AG04449 (cell line): ENCODE data around the gene SLC7A6.

Source experiments
- CTCF ChIA-PET: fragments of 350-600 bp; formaldehyde crosslinking; extraction: SDS; loops from one replicate; lab custom pipeline; 2021; ENCODE audit warnings: antibody characterized with exemption; lab: Yijun Ruan, JAX
- POLR2A ChIA-PET: fragments of 400-600, 350-600 bp; formaldehyde crosslinking; extraction: SDS; loops from one replicate; lab custom pipeline; 2020; ENCODE audit warnings: antibody characterized with exemption, inconsistent platforms; lab: Yijun Ruan, JAX
- DNase-seq: peaks from one replicate; pipeline ENCODE4 v3.0.0-alpha.2; 2010; ENCODE audit warnings: low read depth, low spot score
- H3K4me3 ChIP-seq: 2 replicates; pipeline ENCODE4 v1.5.1; 2011; ENCODE audit warnings: low read depth, mild to moderate bottlenecking, control low read depth, low read length
- CTCF ChIP-seq: IDR thresholded peaks from one replicate; pipeline ENCODE4 v1.5.1; 2011; ENCODE audit warnings: mild to moderate bottlenecking, moderate library complexity, low read length, control low read depth, inconsistent platforms; ENCODE audit not compliant: insufficient read depth; ENCODE audit errors: missing control alignments

SLC7A6 gene

GRCh38 chr16:68233085-68233834 is 31.1 kb upstream of the SLC7A6 start:
- CTCF ChIA-PET = interaction anchor here (0.8 kb wide), 1 partner anchor 28 kb away, joined by 3 read pairs; no protein-coding TSS in a partner anchor
- H3K4me3 ChIP-seq = no peak overlapping the region
- POLR2A ChIA-PET = no interaction called here
- no peak for TF ChIP-seq CTCF
- DNase-seq = no peak

- CTCF ChIA-PET = interaction anchor here (0.8 to 1.6 kb wide), 3 partner anchors 27 to 417 kb away, joined by 3 to 6 read pairs (median 3); no protein-coding TSS in a partner anchor
- no peak overlapping the region for H3K4me3 ChIP-seq
- no peak for DNase-seq
- TF ChIP-seq CTCF = no peak
- POLR2A ChIA-PET = no interaction called here
Measured at GRCh38 chr16:68233835-68234187, 30.5 kb upstream of the SLC7A6 start.

GRCh38 chr16:68234188-68235107 is 29.9 kb upstream of the SLC7A6 start:
- ChIA-PET CTCF (interaction anchor here (0.8 to 1.6 kb wide), 3 partner anchors 27 to 418 kb away, joined by 3 to 6 read pairs (median 3); no protein-coding TSS in a partner anchor), POLR2A (no interaction called here)
- no peak for DNase-seq

GRCh38 chr16:68235108-68235886 is 29.0 kb upstream of the SLC7A6 start:
- DNase-seq = no peak
- TF ChIP-seq CTCF = no peak
- H3K4me3 ChIP-seq = no peak overlapping the region
- CTCF ChIA-PET = interaction anchor here (1.0 to 2.7 kb wide), 4 partner anchors 7 to 94 kb away, joined by 3 to 10 read pairs (median 6); partner anchors contain the start of gene SLC7A6
- POLR2A ChIA-PET = no interaction called here

More at GRCh38 chr16:68234188-68235107, 29.9 kb upstream of the SLC7A6 start:
- TF ChIP-seq CTCF = no peak
- H3K4me3 ChIP-seq = no peak overlapping the region

GRCh38 chr16:68235887-68236136 is 28.5 kb upstream of the SLC7A6 start, which contains the start of gene ESRP2:
Gene ESRP2, minus strand, starts transcription at chr16:68236127. Its CDS starts 82 bp downstream, at chr16:68236045.
- H3K4me3 ChIP-seq = peak within 1 kb of the TSS; percentile 62
- DNase-seq = no peak
- no peak for TF ChIP-seq CTCF
- CTCF ChIA-PET = interaction anchor here (1.0 to 2.7 kb wide), 3 partner anchors 8 to 93 kb away, joined by 3 to 10 read pairs (median 7); partner anchors contain the start of gene SLC7A6
- POLR2A ChIA-PET = no interaction called here
